Fibroblast of skin of abdomen (primary cell): ENCODE data around the gene ASB10.
A peak's percentile ranks its signal among the peaks of the same experiment; 100 is the strongest.

Experiments used
- DNase-seq: peaks from one replicate; pipeline ENCODE4 v3.0.0-alpha.2; 2013

ASB10 gene

GRCh38 chr7:151187409-151188251 lies 580 bp upstream of the ASB10 start:
- no peak for DNase-seq

DNA sequence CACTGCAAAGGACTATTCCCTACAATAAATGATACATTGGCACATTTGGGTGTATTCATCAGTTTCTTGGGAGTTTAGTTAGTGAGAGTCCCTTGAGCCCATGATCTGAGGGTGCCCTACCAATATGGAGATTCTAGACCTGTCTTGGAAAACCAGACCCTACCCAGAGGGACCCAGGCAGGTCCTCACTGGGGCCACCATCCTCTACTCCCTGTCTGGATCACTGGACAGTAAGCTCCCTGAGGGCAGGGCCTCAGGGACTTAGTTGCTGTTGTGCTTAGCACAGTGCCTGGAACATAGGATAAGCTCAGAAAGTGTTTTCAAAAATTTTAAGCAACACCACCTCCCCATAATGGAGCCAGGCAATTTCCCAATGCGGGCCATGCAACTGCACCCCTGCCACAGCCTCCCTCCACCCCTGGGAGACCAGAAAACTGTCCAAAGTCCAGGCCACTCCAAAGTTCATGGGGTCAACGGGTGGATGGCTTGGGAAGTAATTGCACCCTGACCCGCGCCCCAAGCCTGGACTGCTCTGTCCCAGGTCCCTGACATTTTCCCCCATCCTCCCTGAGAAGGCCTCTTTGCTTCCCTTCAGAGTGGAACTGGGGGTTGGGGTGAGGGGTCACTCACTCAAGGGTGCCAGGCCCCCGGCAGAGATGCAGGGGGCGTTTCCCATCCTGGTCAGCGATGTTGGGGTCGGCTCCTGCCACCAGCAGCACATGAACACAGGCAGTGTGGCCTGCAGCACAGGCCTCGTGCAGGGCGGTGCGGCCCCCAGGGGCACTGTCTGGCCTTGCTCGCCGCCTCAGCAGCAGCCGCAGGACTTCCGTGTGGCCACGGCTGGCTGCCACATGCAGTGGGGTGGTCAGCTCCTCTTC lies 1.0 kb downstream of the ASB10 start:
- no peak for DNase-seq

GRCh38 chr7:151181011-151181431 lies 6.0 kb downstream of the ASB10 start:
- no peak for DNase-seq

DNA sequence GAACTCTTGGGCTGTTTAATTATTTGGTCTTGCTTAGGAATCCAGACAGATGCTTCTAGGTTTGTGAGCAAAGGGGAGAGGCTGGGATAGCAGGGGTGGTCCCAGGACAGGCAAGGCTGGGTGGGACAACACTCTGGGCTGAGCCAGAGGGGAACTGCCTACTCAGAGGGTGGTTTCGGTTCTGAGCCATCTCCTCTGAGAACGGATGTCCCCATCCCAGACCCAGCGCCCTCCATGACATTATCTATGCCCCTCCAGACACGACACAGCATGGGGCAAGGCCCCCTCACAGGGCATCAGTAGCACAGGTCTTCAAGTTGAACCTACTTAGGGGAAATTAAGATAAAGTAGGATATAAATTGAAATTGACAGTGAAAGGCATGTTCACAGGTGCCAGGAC lies 7.1 kb downstream of the ASB10 start:
- DNase-seq = no peak

- no peak for DNase-seq
Observed at GRCh38 chr7:151179287-151179860, 7.7 kb downstream of the ASB10 start.

GRCh38 chr7:151178831-151179230 lies 8.2 kb downstream of the ASB10 start:
- no peak for DNase-seq

GRCh38 chr7:151178236-151178635 lies 8.8 kb downstream of the ASB10 start:
- no peak for DNase-seq

GRCh38 chr7:151177310-151177709 lies 9.7 kb downstream of the ASB10 start:
- DNase-seq = no peak

- DNase-seq = no peak
Observed at GRCh38 chr7:151176401-151176800, 10.6 kb downstream of the ASB10 start.

DNA sequence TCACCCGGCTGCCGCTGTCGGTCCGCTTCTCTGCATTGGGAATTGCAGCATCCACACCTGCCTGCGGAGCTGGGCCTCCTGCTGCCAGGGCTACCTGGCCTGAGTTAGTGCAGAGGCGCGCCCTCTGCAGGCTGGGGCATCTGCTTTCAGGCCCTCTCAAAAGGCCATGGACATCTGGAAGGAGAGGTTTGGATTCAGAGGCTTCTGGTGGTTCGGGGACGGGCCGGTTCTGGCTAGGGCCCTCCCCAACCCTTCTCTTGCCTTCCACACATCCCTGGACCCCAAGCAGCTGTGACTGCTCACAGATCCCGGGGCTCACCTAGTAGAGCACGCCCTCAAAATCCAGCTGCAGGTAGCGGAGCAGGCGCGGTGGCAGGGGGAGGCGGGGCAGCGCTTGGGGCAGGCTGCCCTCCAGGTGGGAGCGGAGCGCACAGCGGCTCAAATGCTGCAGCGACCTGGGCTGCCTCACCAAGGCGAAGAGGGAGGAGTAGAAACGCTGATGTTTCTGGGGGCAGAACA lies 11.2 kb downstream of the ASB10 start:
- DNase-seq = no peak

DNA sequence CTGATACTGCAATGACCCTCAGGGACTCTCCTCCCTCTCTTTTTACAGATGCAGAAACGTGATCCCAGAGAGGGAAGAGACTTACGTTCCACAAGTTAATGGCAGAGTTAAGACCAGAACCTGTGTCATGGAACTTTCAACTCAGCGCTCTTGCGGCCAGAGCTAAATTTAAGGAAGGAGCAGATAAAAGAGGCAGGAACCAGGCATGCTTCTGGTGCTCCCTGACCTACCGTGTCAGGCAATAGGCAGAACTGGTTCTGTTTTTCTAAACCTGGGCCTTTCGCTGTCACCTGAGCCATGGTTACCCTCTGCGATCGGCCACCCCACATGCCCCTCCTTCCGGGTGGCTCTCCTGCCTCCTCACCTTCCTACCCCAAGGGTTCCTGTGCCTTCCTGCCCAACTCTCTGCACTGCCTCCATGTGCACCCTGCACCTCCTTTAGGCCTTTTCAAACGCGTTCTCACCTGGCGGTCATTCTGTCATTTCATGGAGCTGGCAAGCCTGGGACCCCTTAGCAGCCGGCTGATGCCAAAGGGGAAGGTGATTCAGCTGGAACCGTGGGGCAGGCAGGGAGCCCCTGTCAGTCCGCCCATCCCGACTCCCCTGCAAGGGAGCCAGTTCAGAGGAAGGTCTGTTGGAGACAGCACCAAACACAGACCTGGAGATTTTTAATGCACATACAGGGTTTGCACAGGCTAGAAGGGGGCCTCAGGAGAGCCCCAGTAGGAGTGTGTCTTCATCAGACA lies 11.8 kb downstream of the ASB10 start:
- no peak for DNase-seq

GRCh38 chr7:151174246-151175046 lies 12.6 kb downstream of the ASB10 start:
- DNase-seq = no peak

DNA sequence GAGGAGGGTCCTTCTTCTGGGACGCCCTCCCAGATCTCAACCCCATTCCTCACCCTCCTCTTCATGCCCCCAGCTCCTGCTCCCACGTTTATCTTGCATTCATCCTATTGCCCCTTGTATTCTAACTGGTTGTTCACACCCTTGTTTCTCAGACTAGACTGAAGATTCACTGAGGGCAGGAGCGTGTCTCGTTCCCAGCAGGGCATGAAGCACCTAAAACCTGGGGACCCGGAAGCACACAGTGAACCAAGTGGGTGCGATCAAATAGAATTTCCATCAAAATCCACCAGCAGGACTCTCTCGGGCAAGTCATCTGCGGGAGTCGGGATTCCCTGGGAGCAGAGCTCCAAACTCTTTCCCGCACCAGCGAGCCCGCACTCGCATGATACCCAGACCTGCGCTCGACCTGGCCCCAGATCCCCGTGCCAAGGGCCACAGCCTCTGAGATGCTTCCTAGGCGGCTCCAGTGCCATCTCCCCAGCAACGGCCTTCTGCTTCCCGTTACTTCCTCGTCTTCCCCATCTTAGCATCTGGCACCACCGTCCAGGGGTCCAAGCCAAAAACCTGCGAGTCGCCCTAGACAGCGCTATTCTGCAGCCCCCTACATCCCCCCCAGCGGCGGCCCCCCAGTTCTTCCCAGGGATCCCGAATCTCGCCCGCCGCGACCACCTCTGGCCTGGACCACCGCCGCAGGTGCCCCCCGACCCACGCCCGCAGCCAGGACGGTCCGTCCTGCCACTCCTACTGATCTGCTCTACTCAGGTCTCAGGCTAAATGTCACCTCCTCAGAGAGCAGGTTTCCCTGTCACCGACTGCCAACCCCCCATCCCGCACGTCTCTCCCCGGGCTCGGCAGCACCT lies 13.4 kb downstream of the ASB10 start:
- no peak for DNase-seq

DNA sequence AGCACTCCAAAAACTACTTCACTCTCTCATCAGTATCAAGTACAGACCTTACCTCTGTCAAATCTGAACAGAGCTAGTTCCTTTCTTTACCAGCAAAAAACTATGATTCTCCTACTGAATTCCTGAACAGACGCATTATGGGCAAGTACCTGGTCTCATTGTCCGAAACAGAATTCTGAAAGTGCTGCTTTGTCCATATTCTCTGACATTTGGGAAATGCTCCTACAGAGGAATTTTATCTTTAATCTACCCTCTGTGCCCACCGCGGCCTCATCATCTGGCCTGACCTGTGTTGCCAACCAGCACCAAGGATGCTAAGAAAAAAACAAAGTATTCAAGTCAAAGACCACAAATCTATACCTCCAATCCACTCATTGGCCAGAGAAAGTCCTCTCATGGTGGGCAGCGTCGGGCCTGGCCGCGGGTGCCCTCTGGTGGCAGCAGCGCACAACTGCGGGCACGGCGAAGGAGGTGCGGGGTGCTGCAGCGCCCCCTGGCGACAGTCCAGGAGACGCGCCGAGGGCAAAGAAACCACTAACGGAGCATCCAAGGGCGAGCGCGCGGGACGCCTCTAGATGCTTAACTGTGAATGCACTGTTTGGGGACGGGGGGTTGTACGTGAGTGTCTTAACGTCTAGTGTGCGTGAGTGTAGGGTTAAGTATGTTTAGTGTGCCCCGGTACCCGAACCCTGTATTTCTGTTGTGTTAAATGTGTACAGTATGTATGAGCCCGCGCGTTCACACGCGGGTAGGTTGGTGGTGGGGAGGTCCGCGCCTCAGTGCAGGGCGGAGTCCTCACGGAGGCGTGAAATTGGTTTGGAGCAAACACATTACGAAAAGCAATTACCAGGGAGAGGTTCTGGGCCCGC lies 14.5 kb downstream of the ASB10 start:
- peak; percentile 58 for DNase-seq

- DNase-seq = no peak
Observed at GRCh38 chr7:151168787-151169162, 18.3 kb downstream of the ASB10 start.

DNA sequence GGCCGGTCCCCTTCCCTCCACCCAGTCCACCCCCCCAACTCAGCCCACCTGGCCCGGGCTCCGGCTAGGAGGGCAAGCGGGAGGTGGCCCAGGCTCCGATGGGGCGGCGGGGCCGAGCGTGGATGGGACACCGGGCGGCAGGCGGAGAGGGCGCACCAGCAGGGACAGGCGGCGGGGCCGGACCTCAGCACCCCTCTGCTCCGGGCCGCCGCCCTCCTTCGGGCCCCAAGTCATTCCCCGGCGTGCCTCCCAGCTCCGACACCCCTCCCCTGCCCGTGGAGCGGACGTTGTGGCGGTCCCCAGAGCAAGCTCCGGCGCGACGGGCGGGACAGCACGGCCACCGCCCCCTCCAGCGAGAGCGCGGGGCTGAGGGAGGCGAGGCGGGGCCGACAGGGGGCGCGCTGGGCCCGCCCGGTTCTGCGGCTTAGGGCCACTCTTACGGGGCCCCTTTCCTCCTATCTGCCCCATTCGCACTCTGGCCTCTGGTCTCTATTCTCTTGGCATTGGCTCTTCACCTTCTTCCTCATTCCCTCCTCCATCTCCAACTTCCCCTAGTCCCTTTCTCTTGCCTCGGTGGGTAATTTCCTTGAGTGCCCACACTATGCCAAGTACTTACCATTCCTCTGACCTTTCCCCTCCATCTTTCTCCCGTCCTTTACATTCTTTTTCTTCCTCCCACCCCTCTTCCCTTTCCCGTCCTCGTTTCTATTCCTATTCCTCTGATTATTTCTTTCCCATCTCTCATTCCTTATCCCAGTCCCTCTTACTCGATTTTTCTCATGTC lies 18.9 kb downstream of the ASB10 start:
- no peak for DNase-seq

GRCh38 chr7:151167197-151167961 lies 19.7 kb downstream of the ASB10 start, which contains the start of gene GBX1:
Gene GBX1 (minus strand): TSS chr7:151167694. CDS start chr7:151167548, 146 bp downstream.
- DNase-seq = peak; percentile 8
